Activated gamma-delta T cell treated with Interleukin-2 at 50 U/mL for 16 hours (primary cell): Measurements from ENCODE around the gene SLC16A11.
A peak's percentile ranks its signal among the peaks of the same experiment; 100 is the strongest.

ENCODE experiments used
- DNase-seq: peaks from one replicate; pipeline ENCODE4 v3.0.0-alpha.2; 2020

The SLC16A11 gene

GRCh38 chr17:7023576-7024401 lies 20.1 kb downstream of the SLC16A11 start:
- DNase-seq, result peak; percentile 88

- no peak for DNase-seq
Observed at GRCh38 chr17:7022781-7023571, 20.9 kb downstream of the SLC16A11 start, which contains the start of gene BCL6B. BCL6B (plus strand) TSS chr17:7023050; CDS start chr17:7023672, 622 bp downstream.

- DNase-seq, result peak; percentile 75
Observed at GRCh38 chr17:7021993-7022778, 21.7 kb downstream of the SLC16A11 start.

- DNase-seq, result no peak
Observed at GRCh38 chr17:7020894-7021664, 22.8 kb downstream of the SLC16A11 start.

- no peak for DNase-seq
Observed at GRCh38 chr17:7019839-7020519, 23.9 kb downstream of the SLC16A11 start.

GRCh38 chr17:7019367-7019766 lies 24.5 kb downstream of the SLC16A11 start:
- DNase-seq, result no peak

GRCh38 chr17:7018331-7018964 lies 25.4 kb downstream of the SLC16A11 start:
- DNase-seq, result no peak

GRCh38 chr17:7017827-7018200 lies 26.1 kb downstream of the SLC16A11 start:
- DNase-seq, result no peak

- DNase-seq, result no peak
Observed at GRCh38 chr17:7016886-7017826, 26.7 kb downstream of the SLC16A11 start.

- no peak for DNase-seq
Observed at GRCh38 chr17:7016418-7016817, 27.5 kb downstream of the SLC16A11 start.

- peak; percentile 71 for DNase-seq
Observed at GRCh38 chr17:7014995-7015958, 28.6 kb downstream of the SLC16A11 start.

GRCh38 chr17:7014261-7014994 lies 29.5 kb downstream of the SLC16A11 start:
- DNase-seq, result peak; percentile 97

- no peak for DNase-seq
Observed at GRCh38 chr17:7011942-7012254, 32.0 kb downstream of the SLC16A11 start.

GRCh38 chr17:7011415-7011814 lies 32.5 kb downstream of the SLC16A11 start:
- no peak for DNase-seq

GRCh38 chr17:7010523-7010922 lies 33.4 kb downstream of the SLC16A11 start:
- DNase-seq, result no peak

- no peak for DNase-seq
Observed at GRCh38 chr17:7007143-7007542, 36.7 kb downstream of the SLC16A11 start.

GRCh38 chr17:7005716-7006115 lies 38.2 kb downstream of the SLC16A11 start:
- no peak for DNase-seq
